Measurements from ENCODE around the gene ENTPD1. TPM values are rescaled to one million over a fixed set of nuclear protein-coding genes. Genes with fewer than 3 reads are reported as not detected.
A peak's percentile ranks its signal among the peaks of the same experiment; 100 is the strongest.

ENTPD1 gene
- total RNA-seq: 7.6 and 10.6 TPM in 2 replicates

- Histone ChIP-seq H3K4me2 (ENCODE audit: insufficient read depth, low read length) (peak within 1 kb of the TSS; percentile 71), H2AFZ (ENCODE audit: low read length) (peak within 1 kb of the TSS; percentile 71), H4K20me1 (ENCODE audit: insufficient read depth, low read length) (no peaks in the 10 kb centered on the region), H3K27me3 (ENCODE audit: insufficient read depth, low read length) (no peaks in the 10 kb centered on the region), H3K27ac (ENCODE audit: low read depth, low read length) (no peak within 1 kb of the TSS), H3K9me3 (ENCODE audit: low read depth, low read length) (no peaks in the 10 kb centered on the region), H3K4me1 (ENCODE audit: insufficient read depth, low read length) (no peaks in the 10 kb centered on the region), H3K36me3 (ENCODE audit: insufficient read depth, low read length) (no peaks in the 10 kb centered on the region), H3K4me3 (ENCODE audit: insufficient read depth, low read length) (peak within 1 kb of the TSS; percentile 46), H3K79me2 (ENCODE audit: insufficient read depth, low read length) (no peaks in the 10 kb centered on the region)
- peak; percentile 58 for DNase-seq (ENCODE audit: insufficient read length, low spot score, missing footprints)
- no peak for TF ChIP-seq CTCF (IDR thresholded peaks at IDR 0.05; ENCODE audit: extremely low read depth, low read depth, low read length)
Measured at GRCh38 chr10:95756041-95756761, at the start of gene ENTPD1. Gene ENTPD1 (plus strand): TSS chr10:95756163. CDS start chr10:95756240, 77 bp downstream.

- H3K4me3 ChIP-seq (ENCODE audit: insufficient read depth, low read length): no peak overlapping the region
- no peaks in the 10 kb centered on the region for H3K79me2 ChIP-seq (ENCODE audit: insufficient read depth, low read length)
- H3K4me2 ChIP-seq (ENCODE audit: insufficient read depth, low read length): no peak overlapping the region
- DNase-seq (ENCODE audit: insufficient read length, low spot score, missing footprints): no peak
- no peak overlapping the region for H3K27ac ChIP-seq (ENCODE audit: low read depth, low read length)
- no peaks in the 10 kb centered on the region for H3K27me3 ChIP-seq (ENCODE audit: insufficient read depth, low read length)
- no peaks in the 10 kb centered on the region for H3K36me3 ChIP-seq (ENCODE audit: insufficient read depth, low read length)
- no peaks in the 10 kb centered on the region for H3K4me1 ChIP-seq (ENCODE audit: insufficient read depth, low read length)
- H3K9me3 ChIP-seq (ENCODE audit: low read depth, low read length): no peaks in the 10 kb centered on the region
- H4K20me1 ChIP-seq (ENCODE audit: insufficient read depth, low read length): no peaks in the 10 kb centered on the region
- H2AFZ ChIP-seq (ENCODE audit: low read length): no peak overlapping the region
- no peak for TF ChIP-seq CTCF (IDR thresholded peaks at IDR 0.05; ENCODE audit: extremely low read depth, low read depth, low read length)
Measured at GRCh38 chr10:95706573-95706972, 49.4 kb upstream of the ENTPD1 start.

- H3K9me3 ChIP-seq (ENCODE audit: low read depth, low read length): no peaks in the 10 kb centered on the region
Measured at GRCh38 chr10:95706990-95707389, 49.0 kb upstream of the ENTPD1 start.

More at GRCh38 chr10:95706990-95707389, 49.0 kb upstream of the ENTPD1 start:
- DNase-seq (ENCODE audit: insufficient read length, low spot score, missing footprints): no peak
- Histone ChIP-seq H2AFZ (ENCODE audit: low read length) (no peak overlapping the region), H3K4me1 (ENCODE audit: insufficient read depth, low read length) (no peaks in the 10 kb centered on the region), H3K4me3 (ENCODE audit: insufficient read depth, low read length) (no peak overlapping the region), H3K27ac (ENCODE audit: low read depth, low read length) (no peak overlapping the region), H3K79me2 (ENCODE audit: insufficient read depth, low read length) (no peaks in the 10 kb centered on the region), H3K36me3 (ENCODE audit: insufficient read depth, low read length) (no peaks in the 10 kb centered on the region), H3K27me3 (ENCODE audit: insufficient read depth, low read length) (no peaks in the 10 kb centered on the region), H3K4me2 (ENCODE audit: insufficient read depth, low read length) (no peak overlapping the region), H4K20me1 (ENCODE audit: insufficient read depth, low read length) (no peaks in the 10 kb centered on the region)
- no peak for TF ChIP-seq CTCF (IDR thresholded peaks at IDR 0.05; ENCODE audit: extremely low read depth, low read depth, low read length)
